HG03175 (cell line): ENCODE measurements around the gene SCIMP.
"Not testable (repeated sequence)": the region's sequence is repeated elsewhere in the genome, so short reads cannot be mapped to it uniquely, and the experiment has no call there.

Source experiments
- ATAC-seq: cut with Tn5 transposase; IDR thresholded peaks from one replicate; pipeline ENCODE4 v1.9.1; 2021; ENCODE audit warnings: mild to moderate bottlenecking, moderate library complexity; ENCODE audit not compliant: unreplicated experiment

The SCIMP gene

GRCh38 chr17:5191541-5192417 lies 42.9 kb downstream of the SCIMP start, which contains the start of gene ZNF594:
ZNF594 (minus strand) TSS chr17:5191868; CDS start chr17:5184256, 7,612 bp downstream.
- peak; percentile 98 for ATAC-seq

DNA sequence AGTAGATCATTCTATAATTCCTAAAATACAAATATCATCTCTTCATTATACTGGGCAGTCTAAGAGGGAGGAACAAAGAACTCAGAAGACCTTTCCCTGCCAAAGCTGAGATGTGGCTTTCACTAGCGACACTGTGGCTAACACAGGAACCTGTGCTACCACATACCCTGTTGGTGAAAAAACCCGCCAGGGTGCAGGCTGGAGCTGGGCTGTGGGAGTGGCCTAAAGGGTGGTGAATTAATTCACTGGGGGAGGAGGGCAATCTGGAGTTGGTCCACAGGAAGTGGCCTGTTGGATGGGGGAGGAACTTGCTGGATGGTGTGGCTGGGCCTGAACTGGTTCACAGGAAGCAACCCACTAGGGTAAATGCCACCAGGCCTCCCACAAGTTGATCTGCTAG lies 50.4 kb downstream of the SCIMP start:
- ATAC-seq = no peak

DNA sequence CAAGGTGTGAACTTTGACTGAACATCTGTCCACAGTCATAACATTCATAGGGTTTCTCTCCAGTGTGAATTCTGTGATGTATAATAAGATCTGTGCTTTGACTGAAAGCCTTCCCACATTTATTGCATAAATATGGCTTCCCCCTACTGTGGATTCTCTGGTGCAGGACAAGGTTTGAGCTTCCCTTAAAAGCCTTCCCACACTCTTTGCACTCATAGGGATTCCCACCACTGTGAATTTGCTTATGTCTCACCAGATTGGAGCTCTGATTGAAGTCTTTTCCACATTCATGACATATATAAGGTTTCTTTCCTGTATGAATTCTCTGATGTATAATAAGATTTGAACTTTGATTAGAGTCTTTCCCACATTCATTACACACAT lies 51.3 kb downstream of the SCIMP start:
- no peak for ATAC-seq

DNA sequence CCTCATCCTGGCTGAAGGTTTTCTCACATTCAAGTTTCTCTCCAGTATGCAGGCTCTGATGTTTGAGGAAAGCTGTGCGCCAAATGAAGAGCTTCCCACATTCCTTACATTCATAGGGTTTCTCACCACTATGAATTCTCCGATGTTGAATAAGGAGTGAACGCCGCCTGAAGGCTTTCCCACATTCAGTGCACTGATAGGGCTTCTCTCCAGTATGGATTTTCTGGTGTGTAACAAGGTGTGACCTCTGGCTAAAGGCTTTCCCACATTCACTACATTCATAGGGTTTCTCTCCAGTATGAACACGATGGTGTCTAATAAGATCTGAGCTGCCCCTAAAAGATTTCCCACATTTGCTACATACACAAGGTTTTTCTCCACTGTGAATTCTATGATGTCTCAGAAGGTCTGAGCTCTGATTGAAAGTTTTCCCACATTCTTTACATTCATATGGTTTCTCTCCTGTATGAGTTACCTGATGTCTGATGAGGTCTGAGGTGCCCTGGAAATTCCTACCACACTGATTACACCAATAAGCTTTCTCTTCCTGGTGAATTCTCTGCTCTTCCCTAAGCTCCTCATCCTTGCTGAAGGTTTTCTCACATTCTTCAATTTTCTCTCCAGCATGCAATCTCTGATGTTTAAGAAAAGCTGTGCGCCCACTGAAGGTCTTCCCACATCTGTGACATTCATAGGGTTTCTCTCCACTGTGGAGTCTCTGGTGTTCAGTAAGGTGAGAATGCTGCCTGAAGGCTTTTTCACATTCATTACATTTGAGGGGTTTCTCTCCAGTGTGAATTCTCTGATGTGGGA lies 51.9 kb downstream of the SCIMP start:
- ATAC-seq = no peak

DNA sequence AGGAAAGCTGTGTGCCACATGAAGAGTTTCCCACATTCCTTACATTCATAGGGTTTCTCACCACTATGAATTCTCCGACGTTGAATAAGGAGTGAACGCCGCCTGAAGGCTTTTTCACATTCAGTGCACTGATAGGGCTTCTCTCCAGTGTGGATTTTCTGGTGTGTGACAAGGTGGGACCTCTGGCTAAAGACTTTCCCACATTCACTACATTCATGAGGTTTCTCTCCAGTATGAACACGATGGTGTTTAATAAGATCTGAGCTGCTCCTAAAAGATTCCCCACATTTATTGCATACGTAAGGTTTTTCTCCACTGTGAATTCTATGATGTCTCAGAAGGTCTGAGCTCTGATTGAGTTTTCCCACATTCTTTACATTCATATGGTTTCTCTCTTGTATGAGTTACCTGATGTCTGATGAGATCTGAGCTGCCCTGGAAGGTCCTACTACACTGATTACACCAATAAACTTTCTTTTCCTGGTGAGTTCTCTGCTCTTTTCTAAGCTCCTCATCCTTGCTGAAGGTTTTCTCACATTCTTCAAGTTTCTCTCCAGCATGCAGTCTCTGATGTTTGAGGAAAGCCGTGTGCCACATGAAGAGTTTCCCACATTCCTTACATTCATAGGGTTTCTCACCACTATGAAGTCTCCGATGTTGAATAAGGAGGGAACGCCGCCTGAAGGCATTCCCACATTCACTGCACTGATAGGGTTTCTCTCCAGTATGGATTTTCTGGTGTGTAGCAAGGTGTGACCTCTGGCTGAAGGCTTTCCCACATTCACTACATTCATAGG lies 53.0 kb downstream of the SCIMP start:
- ATAC-seq = no peak

DNA sequence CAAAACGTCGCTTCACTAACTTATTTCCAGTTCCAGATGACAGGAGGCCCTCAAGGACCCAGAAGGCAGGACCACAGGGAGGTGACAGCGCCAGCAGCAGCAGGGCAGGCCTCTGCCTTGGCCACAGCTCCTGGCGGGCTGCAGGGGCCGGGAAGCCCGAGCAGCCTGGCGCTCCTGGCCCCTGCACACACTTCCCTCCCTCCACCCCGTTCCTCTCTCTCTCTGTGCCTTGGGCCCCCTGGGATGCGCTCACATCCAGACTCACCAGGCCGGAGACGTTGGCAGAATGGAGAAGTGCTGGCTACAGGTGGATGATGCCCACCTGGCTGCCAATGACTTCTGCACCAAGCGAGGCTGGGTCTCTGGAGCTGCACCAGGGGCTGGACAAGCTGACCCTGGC lies 55.7 kb downstream of the SCIMP start:
- no peak for ATAC-seq

DNA sequence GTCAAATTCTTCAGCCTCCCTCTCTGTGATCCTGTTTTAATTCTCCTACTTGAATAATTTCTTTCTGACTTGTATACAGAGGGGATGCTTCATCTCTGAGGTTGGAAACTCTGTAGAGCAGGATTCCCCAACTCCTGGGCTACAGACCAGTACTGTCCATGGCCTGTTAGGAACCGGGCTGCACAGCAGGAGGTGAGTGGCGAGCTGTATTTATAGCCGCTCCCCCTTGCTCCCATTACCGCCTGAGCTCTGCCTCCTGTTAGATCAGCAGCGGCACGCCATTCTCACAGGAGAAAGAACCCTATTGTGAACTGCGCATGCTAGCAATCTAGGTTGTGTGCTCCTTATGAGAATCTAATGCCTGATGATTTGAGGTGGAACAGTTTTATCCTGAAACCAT lies 59.6 kb downstream of the SCIMP start:
- not testable (repeated sequence) for ATAC-seq

DNA sequence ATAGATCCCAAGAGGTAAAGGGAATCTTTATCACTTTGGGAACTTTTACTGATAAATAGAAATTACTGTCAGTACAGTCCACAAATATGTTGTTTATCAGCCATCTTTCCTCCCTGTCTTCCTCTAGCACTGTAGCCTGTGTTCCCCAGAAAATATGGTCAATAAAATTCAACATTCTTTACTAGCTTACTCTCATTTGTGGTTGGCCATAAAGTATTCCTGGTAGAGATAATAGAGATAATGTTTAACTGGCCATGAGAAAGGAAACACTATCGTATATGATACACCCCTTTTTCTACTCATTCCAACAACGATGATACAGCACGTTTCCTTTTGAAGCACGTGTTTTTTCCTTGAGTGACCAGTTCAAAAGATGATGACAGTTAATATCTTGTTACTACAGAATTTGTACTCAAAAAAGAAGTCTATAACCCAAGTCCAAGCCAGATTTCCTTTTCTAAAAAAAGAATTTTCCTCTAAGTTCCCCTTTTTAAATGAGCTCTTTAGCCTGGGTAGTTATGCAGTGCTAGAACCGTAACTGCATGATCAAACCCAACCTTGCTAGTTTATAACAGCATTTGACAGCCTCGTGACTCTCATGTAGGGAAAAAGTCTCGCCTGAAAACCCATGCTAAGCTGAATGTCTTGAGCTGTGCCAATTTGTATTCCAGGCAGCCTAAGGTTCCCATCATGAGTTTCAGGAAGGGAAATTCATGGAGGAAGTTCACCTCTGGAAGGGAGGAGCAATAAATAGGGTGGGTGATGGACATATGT lies 68.7 kb downstream of the SCIMP start:
- not testable (repeated sequence) for ATAC-seq

DNA sequence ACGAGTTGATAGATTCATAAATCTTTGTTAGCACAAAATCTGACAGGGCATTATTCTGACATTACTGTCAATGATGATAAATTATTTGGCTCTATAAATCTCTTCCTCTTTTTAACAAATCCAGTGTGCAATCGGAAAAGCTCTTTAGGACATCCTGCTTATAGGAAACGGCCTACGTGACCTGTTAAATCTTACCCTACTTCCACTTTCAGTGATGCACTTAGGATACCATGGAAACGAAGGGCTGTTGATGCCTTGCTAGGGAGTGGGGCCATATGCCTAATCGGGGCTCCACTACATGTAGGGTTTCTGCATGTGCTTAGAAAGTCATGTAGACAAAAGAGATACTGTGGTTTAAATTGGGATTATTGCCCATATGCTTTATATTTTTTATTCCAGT lies 70.2 kb downstream of the SCIMP start:
- no peak for ATAC-seq

GRCh38 chr17:5161793-5162192 lies 72.9 kb downstream of the SCIMP start:
- not testable (repeated sequence) for ATAC-seq

DNA sequence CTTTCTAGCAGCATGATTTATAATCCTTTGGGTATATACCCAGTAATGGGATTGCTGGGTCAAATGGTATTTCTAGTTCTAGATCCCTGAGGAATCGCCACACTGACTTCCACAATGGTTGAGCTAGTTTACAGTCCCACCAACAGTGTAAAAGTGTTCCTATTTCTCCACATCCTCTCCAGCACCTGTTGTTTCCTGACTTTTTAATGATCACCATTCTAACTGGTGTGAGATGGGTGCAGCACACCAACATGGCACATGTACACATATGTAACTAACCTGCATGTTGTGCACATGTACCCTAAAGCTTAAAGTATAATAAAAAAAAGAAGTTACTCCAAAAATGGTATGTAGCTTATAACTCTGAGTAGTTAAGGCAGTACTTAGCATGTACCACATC lies 74.0 kb downstream of the SCIMP start:
- not testable (repeated sequence) for ATAC-seq
